Loucy (cell line): ENCODE data around the gene KCNMB2.

Experiments used
- H2AFZ ChIP-seq: fragments of 200-600 bp; sonication (generic); 2 replicates; pipeline ENCODE4 v1.6.0; 2016; ENCODE audit warnings: antibody characterized with exemption, mild to moderate bottlenecking, low read length, moderate library complexity
- H3F3A ChIP-seq: fragments of 200-600 bp; 2 replicates; pipeline ENCODE4 v1.6.0; 2016; ENCODE audit warnings: antibody characterized with exemption, low read depth, mild to moderate bottlenecking
- H3K27me3 ChIP-seq: fragments of 200-600 bp; sonication (generic); 2 replicates; pipeline ENCODE4 v1.6.1; 2014; ENCODE audit warnings: low read length, mild to moderate bottlenecking; ENCODE audit not compliant: insufficient read depth, poor library complexity, severe bottlenecking
- H3K36me3 ChIP-seq: fragments of 200-600 bp; sonication (generic); 2 replicates; pipeline ENCODE4 v1.6.1; 2016; ENCODE audit warnings: low read length; ENCODE audit not compliant: insufficient read depth
- H3K4me1 ChIP-seq: fragments of 200-600 bp; sonication (generic); 2 replicates; pipeline ENCODE4 v1.5.1; 2014; ENCODE audit warnings: low read length, mild to moderate bottlenecking; ENCODE audit not compliant: insufficient read depth, poor library complexity, severe bottlenecking
- H3K4me2 ChIP-seq: fragments of 200-600 bp; sonication (generic); 2 replicates; pipeline ENCODE4 v1.6.0; 2014; ENCODE audit warnings: antibody characterized with exemption, low read length, low read depth, mild to moderate bottlenecking; ENCODE audit not compliant: poor library complexity, severe bottlenecking
- H3K4me3 ChIP-seq: fragments of 200-600 bp; sonication (generic); 2 replicates; pipeline ENCODE4 v1.5.1; 2014; ENCODE audit warnings: low read length, mild to moderate bottlenecking, mixed read lengths; ENCODE audit not compliant: poor library complexity, severe bottlenecking
- H3K79me2 ChIP-seq: fragments of 200-600 bp; sonication (generic); 2 replicates; pipeline ENCODE4 v1.6.1; 2014; ENCODE audit warnings: low read length; ENCODE audit not compliant: insufficient read depth
- H3K9ac ChIP-seq: fragments of 200-600 bp; sonication (generic); 2 replicates; pipeline ENCODE4 v1.6.0; 2014; ENCODE audit warnings: mild to moderate bottlenecking, low read depth, low read length, moderate library complexity; ENCODE audit not compliant: poor library complexity, severe bottlenecking
- H3K9me2 ChIP-seq: fragments of 200-600 bp; sonication (generic); replicated peaks from 2 replicates; pipeline ENCODE4 v1.6.1; 2016; ENCODE audit warnings: low read depth, low read length, mixed read lengths
- H3K9me3 ChIP-seq: fragments of 200-600 bp; sonication (generic); 2 replicates; pipeline ENCODE4 v1.6.1; 2014; ENCODE audit warnings: mild to moderate bottlenecking, antibody characterized with exemption, low read length, low read depth; ENCODE audit not compliant: insufficient read depth
- H4K20me1 ChIP-seq: fragments of 200-600 bp; sonication (generic); 2 replicates; pipeline ENCODE4 v1.6.0; 2014; ENCODE audit warnings: antibody characterized with exemption, low read length, mild to moderate bottlenecking; ENCODE audit not compliant: insufficient read depth, poor library complexity, severe bottlenecking
- EZH2phosphoT487 ChIP-seq: fragments of 200-600 bp; IDR thresholded peaks from 2 replicates; pipeline ENCODE4 v1.6.1; 2018; ENCODE audit warnings: antibody characterized with exemption, mild to moderate bottlenecking, moderate library complexity, borderline replicate concordance
- TF ChIP-seq, protein P1 (sequence below): fragments of 200-600 bp; sonication (generic); conservative IDR thresholded peaks from 2 replicates; pipeline ENCODE4 v1.5.1; 2014; ENCODE audit warnings: mild to moderate bottlenecking, antibody characterized with exemption, low read length

Gene KCNMB2

DNA sequence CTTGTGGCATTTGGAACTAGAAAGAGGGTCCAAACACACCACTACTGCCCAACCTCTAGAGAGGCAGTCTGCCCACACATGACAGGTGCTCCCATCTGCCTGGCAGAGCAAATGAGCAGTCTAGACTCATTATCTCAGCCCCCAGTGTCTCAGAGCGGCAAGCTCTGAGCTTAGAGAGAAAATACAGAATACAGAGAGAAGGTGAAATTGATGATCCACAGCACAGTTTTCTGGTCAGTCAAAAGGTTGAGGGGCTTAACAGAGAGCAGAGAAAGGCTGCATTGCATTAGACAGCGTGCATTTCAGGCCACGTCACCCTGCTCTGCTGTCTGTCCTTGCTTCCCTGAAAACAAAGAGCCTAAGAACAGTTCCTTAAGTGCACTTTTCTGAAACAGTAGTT is 135.1 kb downstream of the KCNMB2 start:
- Histone ChIP-seq H3K9ac (no peak overlapping the region), H4K20me1 (no peaks in the 10 kb centered on the region), H3K9me2 (no peaks in the 10 kb centered on the region), H2AFZ (no peak overlapping the region), H3K36me3 (no peaks in the 10 kb centered on the region), H3F3A (no peaks in the 10 kb centered on the region), H3K9me3 (no peaks in the 10 kb centered on the region), H3K4me1 (no peaks in the 10 kb centered on the region), H3K79me2 (no peaks in the 10 kb centered on the region), H3K27me3 (no peaks in the 10 kb centered on the region), H3K4me2 (no peak overlapping the region), H3K4me3 (no peak overlapping the region)
- TF ChIP-seq, protein P1, sequence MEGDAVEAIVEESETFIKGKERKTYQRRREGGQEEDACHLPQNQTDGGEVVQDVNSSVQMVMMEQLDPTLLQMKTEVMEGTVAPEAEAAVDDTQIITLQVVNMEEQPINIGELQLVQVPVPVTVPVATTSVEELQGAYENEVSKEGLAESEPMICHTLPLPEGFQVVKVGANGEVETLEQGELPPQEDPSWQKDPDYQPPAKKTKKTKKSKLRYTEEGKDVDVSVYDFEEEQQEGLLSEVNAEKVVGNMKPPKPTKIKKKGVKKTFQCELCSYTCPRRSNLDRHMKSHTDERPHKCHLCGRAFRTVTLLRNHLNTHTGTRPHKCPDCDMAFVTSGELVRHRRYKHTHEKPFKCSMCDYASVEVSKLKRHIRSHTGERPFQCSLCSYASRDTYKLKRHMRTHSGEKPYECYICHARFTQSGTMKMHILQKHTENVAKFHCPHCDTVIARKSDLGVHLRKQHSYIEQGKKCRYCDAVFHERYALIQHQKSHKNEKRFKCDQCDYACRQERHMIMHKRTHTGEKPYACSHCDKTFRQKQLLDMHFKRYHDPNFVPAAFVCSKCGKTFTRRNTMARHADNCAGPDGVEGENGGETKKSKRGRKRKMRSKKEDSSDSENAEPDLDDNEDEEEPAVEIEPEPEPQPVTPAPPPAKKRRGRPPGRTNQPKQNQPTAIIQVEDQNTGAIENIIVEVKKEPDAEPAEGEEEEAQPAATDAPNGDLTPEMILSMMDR: no peak
- no peak for TF ChIP-seq EZH2phosphoT487

DNA sequence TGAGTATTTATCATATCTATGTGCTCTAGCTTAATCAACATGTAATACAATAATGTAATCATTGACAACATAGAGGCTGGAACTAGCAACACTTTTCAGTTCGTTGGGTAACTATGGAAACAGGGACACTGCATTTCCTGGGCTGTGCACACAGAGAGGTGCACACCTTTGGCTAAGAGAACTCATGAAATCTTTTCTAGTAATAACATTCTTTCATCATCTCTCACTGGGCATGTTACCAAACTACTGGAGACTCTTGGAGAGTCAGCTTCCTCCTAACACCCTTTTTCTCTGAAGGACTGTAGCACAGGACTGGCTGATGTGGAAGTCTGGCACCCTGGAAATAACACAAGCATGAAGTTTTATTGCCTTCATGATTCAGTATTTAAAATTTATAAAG is 135.6 kb downstream of the KCNMB2 start:
- Histone ChIP-seq H3K9me2 (no peaks in the 10 kb centered on the region), H3K27me3 (no peaks in the 10 kb centered on the region), H3F3A (no peaks in the 10 kb centered on the region), H3K4me2 (no peak overlapping the region), H2AFZ (no peak overlapping the region), H3K79me2 (no peaks in the 10 kb centered on the region), H3K36me3 (no peaks in the 10 kb centered on the region), H3K9ac (no peak overlapping the region), H3K4me1 (no peaks in the 10 kb centered on the region), H3K9me3 (no peaks in the 10 kb centered on the region), H3K4me3 (no peak overlapping the region), H4K20me1 (no peaks in the 10 kb centered on the region)
- TF ChIP-seq EZH2phosphoT487: no peak
- TF ChIP-seq, protein P1: no peak

DNA sequence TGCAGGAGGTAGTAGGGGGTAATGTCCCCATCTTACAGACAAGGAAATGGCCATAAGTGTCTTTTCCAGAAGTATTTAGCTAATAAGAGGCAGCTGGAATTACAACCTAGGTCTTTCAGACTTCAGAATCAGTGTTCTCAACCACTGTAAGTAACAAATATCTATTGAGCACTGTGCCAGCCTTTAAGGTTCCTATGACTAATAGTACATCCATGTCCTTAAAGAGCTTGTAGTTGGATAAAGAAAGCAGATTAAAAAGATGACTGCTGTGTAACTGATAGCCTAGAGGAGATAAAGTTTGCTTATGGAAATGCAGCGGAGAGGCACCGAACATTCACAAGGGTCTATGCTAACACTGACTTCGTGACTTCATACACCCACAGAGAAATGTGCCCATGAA is 136.0 kb downstream of the KCNMB2 start:
- no peak overlapping the region for H3K4me3 ChIP-seq
- H3K4me1 ChIP-seq: no peaks in the 10 kb centered on the region
- H2AFZ ChIP-seq: no peak overlapping the region
- no peaks in the 10 kb centered on the region for H3K9me3 ChIP-seq
- no peaks in the 10 kb centered on the region for H3K36me3 ChIP-seq
- H3F3A ChIP-seq: no peaks in the 10 kb centered on the region
- no peaks in the 10 kb centered on the region for H4K20me1 ChIP-seq
- H3K9me2 ChIP-seq: no peaks in the 10 kb centered on the region
- H3K4me2 ChIP-seq: no peak overlapping the region
- TF ChIP-seq, protein P1: no peak
- TF ChIP-seq EZH2phosphoT487: no peak
- no peaks in the 10 kb centered on the region for H3K79me2 ChIP-seq
- H3K9ac ChIP-seq: no peak overlapping the region
- H3K27me3 ChIP-seq: no peaks in the 10 kb centered on the region
